ENCODE data around the gene HAGHL.
"Not testable (repeated sequence)": the region's sequence is repeated elsewhere in the genome, so short reads cannot be mapped to it uniquely, and the experiment has no call there.

Gene HAGHL

GRCh38 chr16:689175-689897 is 37.6 kb upstream of the HAGHL start:
- no peak for DNase-seq

- not testable (repeated sequence) for DNase-seq
Measured at GRCh38 chr16:691242-691641, 35.7 kb upstream of the HAGHL start.

- no peak for DNase-seq
Measured at GRCh38 chr16:692356-693108, 34.4 kb upstream of the HAGHL start.

DNA sequence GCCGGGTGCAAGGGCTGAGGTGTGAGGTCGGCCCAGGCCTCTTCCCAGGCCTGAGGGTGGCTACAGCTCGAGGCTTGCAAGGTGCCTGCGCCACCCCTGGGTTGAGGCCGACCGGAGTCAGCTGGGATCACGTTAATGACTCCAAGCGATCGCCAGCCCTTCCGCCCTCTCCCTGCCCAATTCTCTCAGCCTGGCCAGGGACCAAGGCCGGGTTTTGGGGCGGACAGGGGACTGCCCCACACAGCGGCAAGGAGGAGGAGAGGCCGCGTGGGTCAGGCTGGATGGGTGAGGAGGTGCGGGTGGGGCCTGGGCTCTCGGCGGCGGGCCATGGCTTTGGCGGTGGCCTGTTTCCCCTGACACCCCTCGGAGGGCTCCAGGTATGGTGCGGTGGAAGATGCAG is 33.5 kb upstream of the HAGHL start:
- DNase-seq = no peak

DNA sequence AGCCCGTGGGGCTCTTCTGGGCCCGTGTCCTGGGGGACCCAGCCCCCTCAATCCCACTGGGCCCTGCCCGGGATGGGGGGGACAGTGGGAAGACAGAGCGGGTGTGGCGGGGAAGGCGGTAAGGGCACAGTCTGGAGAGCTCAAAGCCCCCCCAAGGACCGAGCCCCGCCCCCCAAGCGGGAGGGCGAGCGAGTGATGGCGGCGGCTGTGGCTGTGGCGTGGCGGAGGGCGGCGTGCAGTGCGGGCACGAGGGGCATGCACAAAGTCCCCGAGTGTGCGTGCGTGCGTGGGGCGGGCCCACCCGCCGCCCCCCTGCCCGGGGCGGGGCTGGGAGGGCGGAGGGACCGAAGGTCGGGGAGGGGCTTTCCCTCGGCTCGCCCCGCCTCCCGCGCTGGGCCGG is 33.1 kb upstream of the HAGHL start:
- no peak for DNase-seq

- no peak for DNase-seq
Measured at GRCh38 chr16:694187-694862, 32.6 kb upstream of the HAGHL start.

DNA sequence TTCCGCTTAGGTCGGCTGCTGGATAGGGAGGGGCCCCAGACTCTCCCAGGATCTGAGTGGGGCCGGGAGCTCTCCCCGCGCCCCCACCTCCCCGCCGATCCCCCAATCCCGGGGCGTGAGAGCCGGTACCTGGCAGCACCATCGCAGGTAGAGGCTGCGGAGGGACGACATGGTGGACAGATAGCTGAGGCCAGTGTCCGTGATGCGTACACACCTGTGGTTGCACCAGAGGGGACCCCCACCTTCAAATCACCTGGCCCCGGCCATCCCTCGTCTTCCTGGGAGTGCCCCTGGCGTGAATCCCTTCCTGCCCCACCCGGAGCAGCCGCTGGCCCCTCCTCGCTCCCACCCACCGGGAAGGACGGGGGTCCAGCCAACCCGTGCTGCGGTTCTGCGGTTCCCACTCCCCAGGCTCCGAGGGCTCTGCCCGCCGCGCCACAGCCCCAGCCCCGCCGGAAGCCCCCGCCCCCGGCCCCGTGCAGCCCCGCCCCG is 32.0 kb upstream of the HAGHL start:
- no peak for DNase-seq

- DNase-seq = peak; percentile 78
Measured at GRCh38 chr16:695355-696089, 31.4 kb upstream of the HAGHL start.

DNA sequence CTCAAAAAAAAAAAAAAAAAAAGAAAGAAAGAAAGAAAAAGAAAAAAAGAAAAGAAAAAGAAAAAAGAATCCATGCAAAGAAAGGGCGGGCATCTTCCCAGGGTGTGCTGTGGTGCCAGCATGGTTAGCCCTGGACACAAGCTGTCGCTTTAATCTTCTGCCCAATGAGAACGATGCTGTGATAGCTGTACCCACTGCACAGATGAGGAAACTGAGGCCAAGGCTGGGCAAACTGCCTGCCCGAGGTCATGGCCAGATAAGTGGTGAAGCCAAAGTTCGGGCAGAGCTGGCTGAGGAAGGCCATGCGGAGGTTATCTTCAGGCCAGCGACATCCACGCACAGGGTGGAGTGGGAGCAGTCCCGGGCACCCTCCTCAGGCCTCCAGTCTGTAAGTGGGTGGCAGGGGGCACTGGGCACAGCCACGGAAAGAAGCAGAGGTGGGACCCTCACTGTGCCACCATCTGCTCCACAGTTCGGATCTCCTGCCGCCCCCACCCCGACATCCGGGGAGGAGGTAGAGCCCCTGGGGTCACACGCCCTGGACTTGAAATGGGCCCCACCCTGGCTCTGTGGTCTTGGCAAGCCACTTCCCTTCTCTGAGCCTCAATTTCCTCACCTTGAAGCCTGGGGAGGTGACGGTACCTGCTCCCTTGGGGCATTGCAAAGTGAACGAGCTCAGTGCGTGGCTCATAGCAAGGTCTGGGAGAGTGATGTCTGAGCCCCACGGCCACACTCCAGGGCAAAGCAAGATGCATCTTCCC is 27.8 kb upstream of the HAGHL start:
- DNase-seq = no peak

DNA sequence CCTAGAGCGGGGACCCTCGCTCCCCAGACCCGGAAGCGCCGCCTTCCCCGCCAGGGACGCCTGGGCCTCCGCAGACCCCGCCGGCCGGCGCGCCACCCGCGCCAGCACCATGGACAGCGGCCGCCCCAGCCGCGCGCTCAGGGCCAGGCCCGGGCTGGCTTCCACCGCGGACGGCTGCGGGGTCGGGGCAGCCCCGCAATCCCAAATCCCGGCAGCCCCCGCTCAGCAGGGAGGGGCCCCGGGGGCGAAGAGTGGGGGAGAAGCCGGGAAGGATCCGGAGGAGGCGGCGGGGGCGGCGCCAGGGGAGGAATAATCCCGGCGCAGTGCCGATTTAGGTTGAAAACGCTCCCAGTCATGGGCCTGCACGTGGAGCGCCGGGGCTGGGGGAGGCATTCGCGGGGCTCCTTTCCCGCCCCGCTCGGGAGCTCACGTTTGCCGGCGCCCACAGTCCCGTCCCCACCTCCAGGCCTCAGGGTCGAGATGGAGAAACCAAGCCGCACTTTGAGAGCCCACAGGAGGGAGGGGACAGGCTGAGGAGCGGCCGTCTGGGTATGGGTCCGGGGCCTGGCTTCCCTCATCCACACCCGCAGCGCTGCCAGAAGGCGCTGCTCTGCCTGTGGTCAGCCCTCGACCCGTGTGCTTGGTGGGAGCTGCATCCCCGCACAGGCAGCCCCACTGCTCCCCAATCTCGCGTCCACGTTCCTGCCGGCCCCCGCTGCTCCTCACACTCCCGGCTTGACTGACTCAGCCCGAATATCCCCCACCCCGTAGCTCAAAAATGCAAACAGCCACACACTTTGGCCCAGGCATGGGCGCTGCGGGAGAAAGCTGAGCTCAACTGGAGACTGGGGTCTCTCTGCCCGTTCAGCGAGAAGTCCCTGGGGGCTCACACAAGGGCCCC is 26.0 kb upstream of the HAGHL start:
- peak; percentile 61 for DNase-seq

DNA sequence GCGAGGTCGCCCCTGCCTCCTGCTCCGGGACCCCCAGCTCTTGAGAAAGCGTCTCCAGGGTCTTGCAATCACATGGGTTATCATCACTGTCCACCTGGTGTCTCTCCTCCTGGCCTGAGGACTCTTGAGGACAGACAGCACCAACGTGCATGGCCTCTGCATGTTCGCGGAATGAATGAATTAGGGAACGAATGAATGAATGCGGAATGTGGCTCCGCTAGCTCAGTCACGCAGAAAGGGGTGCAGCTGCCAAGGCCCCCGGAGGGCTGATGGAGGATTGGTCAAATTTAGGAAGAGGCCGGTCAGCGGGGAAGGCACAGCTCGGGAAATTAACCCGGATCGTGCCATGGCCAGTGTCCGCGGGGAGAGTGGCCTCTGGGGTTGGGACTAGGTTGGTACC is 24.6 kb upstream of the HAGHL start:
- DNase-seq = no peak

- DNase-seq = no peak
Measured at GRCh38 chr16:703406-703805, 23.5 kb upstream of the HAGHL start.

- no peak for DNase-seq
Measured at GRCh38 chr16:704047-704446, 22.9 kb upstream of the HAGHL start.

DNA sequence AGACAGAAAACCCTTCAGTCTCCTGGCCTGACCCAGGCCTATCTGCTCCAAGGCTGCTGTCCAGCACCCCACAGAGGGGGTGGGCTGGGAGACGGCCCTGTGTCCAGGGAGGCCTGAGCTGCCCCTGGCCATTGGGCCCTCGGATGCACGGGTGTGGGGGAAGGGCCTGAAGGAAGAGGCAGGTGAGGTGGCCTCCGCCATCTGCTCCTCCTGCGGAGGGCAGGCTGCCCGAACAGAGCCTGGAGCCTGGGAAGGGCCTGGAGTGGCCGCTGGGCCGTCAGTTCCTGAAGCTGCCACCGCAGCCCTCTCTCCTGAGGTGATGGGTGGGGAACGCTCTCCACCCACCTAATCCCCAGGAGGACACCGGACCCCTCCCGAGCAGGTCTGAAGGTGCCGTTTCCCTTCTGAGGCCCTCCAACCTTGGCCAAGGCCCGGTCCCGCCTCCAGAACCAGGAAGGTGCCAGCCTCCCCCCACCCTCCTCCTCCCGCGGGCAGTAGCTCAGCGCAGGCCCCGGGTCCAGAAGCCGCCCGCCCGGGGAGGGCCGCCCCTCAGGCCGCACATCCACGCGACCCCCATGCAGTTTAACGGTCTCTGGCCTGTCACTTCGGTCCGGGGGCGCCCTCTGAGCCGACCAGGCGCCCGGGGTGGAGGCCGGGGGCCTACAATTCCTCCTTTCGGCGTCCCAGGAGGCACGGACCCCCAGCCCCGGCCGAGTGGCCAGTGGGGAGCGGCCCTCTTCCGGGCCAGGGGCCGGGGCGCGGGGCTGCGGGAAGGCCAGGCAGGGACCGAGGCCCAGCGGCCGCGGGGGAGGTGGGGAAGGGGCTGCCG is 22.1 kb upstream of the HAGHL start:
- DNase-seq = no peak

- DNase-seq = no peak
Measured at GRCh38 chr16:705431-706188, 21.3 kb upstream of the HAGHL start, which contains the start of gene FBXL16. Gene FBXL16, minus strand, starts transcription at chr16:705801. Its CDS starts 8,396 bp downstream, at chr16:697405.

- no peak for DNase-seq
Measured at GRCh38 chr16:706189-707061, 20.5 kb upstream of the HAGHL start.

- DNase-seq = no peak
Measured at GRCh38 chr16:707062-707538, 19.8 kb upstream of the HAGHL start.

DNA sequence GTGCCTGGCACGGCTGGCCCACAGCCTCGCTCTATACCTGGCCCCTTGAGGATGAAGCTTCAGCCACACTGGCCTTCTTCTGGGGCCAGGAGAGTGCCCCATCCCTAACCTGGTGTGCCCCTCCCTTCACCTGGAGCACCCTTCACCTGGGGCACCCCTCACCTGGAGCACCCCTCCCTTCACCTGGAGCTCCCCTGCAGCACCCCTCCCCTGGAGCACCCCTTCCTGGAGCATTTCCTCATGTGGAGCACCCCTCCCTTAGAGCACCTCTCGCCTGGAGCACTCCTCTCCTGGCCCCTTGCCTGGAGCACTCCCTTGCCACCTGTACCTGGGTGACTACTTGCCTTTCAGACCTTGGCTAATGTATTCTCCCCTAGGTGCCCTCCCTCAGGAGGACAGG is 18.9 kb upstream of the HAGHL start:
- no peak for DNase-seq

All from CD4-positive, alpha-beta T cell treated with Interleukin-12 subunit alpha and Interleukin-12 subunit beta, for 1 hour (primary cell).